Lung (tissue), 12 donors: ENCODE measurements around the gene PRKAA2. TPM values are rescaled to one million over a fixed set of nuclear protein-coding genes. Genes with fewer than 3 reads are reported as not detected.

ENCODE experiments used
- ATAC-seq: fragments of 200-7000 bp; cut with Tn5 transposase; one replicate; pipeline ENCODE4 v1.9.1; 2020; ENCODE audit warnings: moderate number of reproducible peaks; ENCODE audit not compliant: insufficient read depth, low FRiP score
- DNase-seq, 3 donors: peaks; one replicate each; pipeline ENCODE4 v3.0.0-alpha.2; 2013 to 2017
- H3K27ac ChIP-seq, 2 donors: one replicate each; pipeline ENCODE4 v1.5.1; 2013; ENCODE audit warnings: mild to moderate bottlenecking in 2 of 2, moderate library complexity in 2 of 2, control low read depth in 1 of 2, inconsistent platforms in 1 of 2, low read depth in 1 of 2, low read length in 1 of 2
- H3K27me3 ChIP-seq, 3 donors: one replicate each; pipeline ENCODE4 v1.5.1; 2013; ENCODE audit warnings: low read length in 2 of 3; ENCODE audit not compliant: control insufficient read depth in 3 of 3, insufficient read depth in 3 of 3
- H3K36me3 ChIP-seq, 4 donors: one replicate each; pipeline ENCODE4 v1.5.1; 2013; ENCODE audit warnings: low read length in 4 of 4, mild to moderate bottlenecking in 1 of 4, moderate library complexity in 1 of 4; ENCODE audit not compliant: control insufficient read depth in 4 of 4, insufficient read depth in 4 of 4
- H3K4me1 ChIP-seq, 5 donors: one replicate each; pipeline ENCODE4 v1.5.1; 2013; ENCODE audit warnings: low read length in 5 of 5, mild to moderate bottlenecking in 2 of 5, moderate library complexity in 1 of 5; ENCODE audit not compliant: control insufficient read depth in 5 of 5, insufficient read depth in 5 of 5
- H3K4me3 ChIP-seq: one replicate; pipeline ENCODE4 v1.5.1; 2013; ENCODE audit warnings: mild to moderate bottlenecking, control low read depth, moderate library complexity
- H3K9ac ChIP-seq, 2 donors: one replicate each; pipeline ENCODE4 v1.5.1; 2013; ENCODE audit warnings: low read length in 2 of 2, control low read depth in 1 of 2; ENCODE audit not compliant: insufficient read depth in 1 of 2
- H3K9me3 ChIP-seq, 4 donors: one replicate each; pipeline ENCODE4 v1.5.1; 2013; ENCODE audit warnings: low read length in 3 of 4, mild to moderate bottlenecking in 1 of 4, moderate library complexity in 1 of 4; ENCODE audit not compliant: control insufficient read depth in 4 of 4, insufficient read depth in 3 of 4
- CTCF ChIP-seq: IDR thresholded peaks from 2 replicates; pipeline ENCODE4 v1.5.1; 2012; ENCODE audit warnings: mild to moderate bottlenecking; ENCODE audit errors: control extremely low read depth, extremely low read depth
- WGBS, 2 donors: extraction: QIAGEN DNeasy Blood & Tissue Kit; methylation state at CpG; one replicate each; pipeline ENCODE4 v1.1.7; 2013; 5-methylcytosine and 5-hydroxymethylcytosine counted together
- polyA plus RNA-seq, 2 donors: library from polyadenylated mRNA; stranded (reverse); fragments of 200-250 nt; gene quantifications; one replicate each; pipeline ENCODE4 v1.2.1, GENCODE V29; 2013
- total RNA-seq, 2 donors: library from RNA; depleted of rRNA in 1 of 2; stranded (reverse); fragments of >200 nt in 1 of 2; gene quantifications; one replicate each; pipeline ENCODE4 v1.2.1, GENCODE V29; 2014 to 2021
- donor health status: control.
- donor health status: control.
- donor health status: Bipolar disorder and iron deficiency.
- donor health status: healthy.
- donor health status: DM: yes; HTN: yes; CAD: no.

PRKAA2 gene
- total and polyA plus RNA-seq, 4 donors: 0.38 to 6.1 (median 1.3) TPM

- TF ChIP-seq CTCF: no peak
- Histone ChIP-seq H3K9me3 (no peaks in the 10 kb centered on the region), H3K9ac (no peak overlapping the region), H3K36me3 (no peaks in the 10 kb centered on the region), H3K27ac (peak overlapping the region in 1 of 2 donors; percentile 84), H3K4me3 (no peak overlapping the region), H3K27me3 (no peaks in the 10 kb centered on the region), H3K4me1 (no peaks in the 10 kb centered on the region)
- DNase-seq (no peak), ATAC-seq (no peak)
- WGBS, 2 donors: 68 to 99% methylated on average over 2 of the region's 2 CpGs
Observed at GRCh38 chr1:56676571-56677035, 31.5 kb downstream of the PRKAA2 start.

- H3K4me3 ChIP-seq: no peak overlapping the region
- no peak overlapping the region for H3K9ac ChIP-seq
- H3K4me1 ChIP-seq: peaks cover 0 to 26% (median 0%) of the 10 kb centered on the region in 5 donors
- DNase-seq: no peak
- H3K9me3 ChIP-seq: no peaks in the 10 kb centered on the region
- no peaks in the 10 kb centered on the region for H3K27me3 ChIP-seq
- no peak for ATAC-seq
- H3K27ac ChIP-seq: peak overlapping the region in 1 of 2 donors; percentile 33
- no peaks in the 10 kb centered on the region for H3K36me3 ChIP-seq
- no peak for TF ChIP-seq CTCF
Observed at GRCh38 chr1:56683569-56683968, 38.5 kb downstream of the PRKAA2 start.

GRCh38 chr1:56686169-56686568, 41.1 kb downstream of the PRKAA2 start:
- H3K36me3 ChIP-seq: no peaks in the 10 kb centered on the region
- no peaks in the 10 kb centered on the region for H3K27me3 ChIP-seq
- H3K9ac ChIP-seq: no peak overlapping the region
- no peak for TF ChIP-seq CTCF
- H3K9me3 ChIP-seq: no peaks in the 10 kb centered on the region
- no peak for ATAC-seq
- WGBS, 2 donors: 91 to 92% methylated on average over 2 of the region's 2 CpGs
- DNase-seq: no peak
- H3K4me3 ChIP-seq: no peak overlapping the region
- no peak overlapping the region for H3K27ac ChIP-seq
- H3K4me1 ChIP-seq: peaks cover 0 to 26% (median 0%) of the 10 kb centered on the region in 5 donors

GRCh38 chr1:56688522-56689026, 43.5 kb downstream of the PRKAA2 start:
- WGBS, 2 donors: 63 to 81% methylated on average over 3 of the region's 3 CpGs
- Histone ChIP-seq H3K9me3 (no peaks in the 10 kb centered on the region), H3K4me1 (peaks cover 0 to 21% (median 0%) of the 10 kb centered on the region in 5 donors), H3K9ac (no peak overlapping the region), H3K27ac (peak overlapping the region in 1 of 2 donors; percentile 85), H3K4me3 (no peak overlapping the region), H3K36me3 (no peaks in the 10 kb centered on the region), H3K27me3 (no peaks in the 10 kb centered on the region)
- ATAC-seq (peak; percentile 41), DNase-seq (no peak)
- TF ChIP-seq CTCF: no peak
